ENCODE measurements around the gene INTS3.

- TF ChIP-seq CTCF (IDR thresholded peaks at IDR 0.05) (no peak), POLR2A (IDR thresholded peaks at IDR 0.05) (no peak), EP300 (IDR thresholded peaks at IDR 0.05) (no peak)
Observed at GRCh38 chr1:153748903-153749302, 21.1 kb downstream of the INTS3 start.

Data from gastroesophageal sphincter (tissue), 3 donors.